GM12891 (cell line): ENCODE measurements around the gene WT1.

ENCODE experiments used
- PAX5 ChIP-seq: IDR thresholded peaks from 2 replicates; pipeline ENCODE4 v1.6.1; 2011; ENCODE audit warnings: low read length, moderate library complexity, mild to moderate bottlenecking; ENCODE audit not compliant: insufficient read depth, severe bottlenecking
- POLR2A ChIP-seq: IDR thresholded peaks from 2 replicates; pipeline ENCODE4 v1.6.1; 2011; ENCODE audit warnings: low read depth, low read length, control low read depth
- POLR2AphosphoS5 ChIP-seq: IDR thresholded peaks from 2 replicates; pipeline ENCODE4 v1.6.1; 2011; ENCODE audit warnings: low read depth, low read length, control low read depth
- POU2F2 ChIP-seq: IDR thresholded peaks from 2 replicates; pipeline ENCODE4 v1.6.1; 2011; ENCODE audit warnings: low read depth, mild to moderate bottlenecking, control low read depth, low read length, moderate library complexity
- SPI1 ChIP-seq: IDR thresholded peaks from 2 replicates; pipeline ENCODE4 v1.6.1; 2011; ENCODE audit warnings: low read depth, low read length, control low read depth
- TAF1 ChIP-seq: IDR thresholded peaks from 2 replicates; pipeline ENCODE4 v1.6.1; 2011; ENCODE audit warnings: low read depth, low read length, control low read depth

DNA sequence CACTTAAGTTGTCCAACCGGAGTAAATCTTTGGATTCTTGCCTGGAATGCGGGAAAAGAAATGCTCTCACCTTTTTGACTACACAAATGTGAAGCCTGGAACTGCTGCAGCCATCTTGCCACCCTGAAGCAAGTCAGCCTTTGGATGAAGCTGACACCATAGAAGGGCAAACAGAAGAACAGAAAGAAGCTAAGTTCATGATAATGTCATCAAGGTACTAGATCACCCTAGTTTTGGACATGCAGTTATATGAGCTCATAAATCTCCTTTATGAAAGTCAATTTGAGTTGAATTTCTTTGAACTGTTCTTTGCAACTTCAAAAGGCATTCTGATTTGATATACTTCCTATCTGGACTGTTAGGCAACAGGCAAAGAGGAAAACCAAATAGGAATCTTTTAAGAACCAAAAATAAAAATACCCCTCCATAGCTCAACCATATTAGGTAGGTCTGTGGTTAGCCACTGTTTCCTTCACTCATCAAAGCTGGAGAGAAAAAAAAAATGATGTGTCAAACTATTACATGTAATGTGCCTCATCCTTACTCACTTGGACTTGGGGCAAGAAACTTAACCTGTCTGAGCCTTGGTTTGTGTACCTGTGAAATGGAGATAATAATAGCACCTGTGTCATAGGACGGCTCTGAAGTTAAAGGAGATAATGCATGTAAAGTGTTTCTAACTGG is 91.9 kb downstream of the WT1 start:
- TF ChIP-seq POLR2AphosphoS5: no peak
- no peak for TF ChIP-seq POLR2A
- TF ChIP-seq SPI1: no peak
- TF ChIP-seq TAF1: no peak
- TF ChIP-seq PAX5: no peak
- TF ChIP-seq POU2F2: no peak
